HG03575 (cell line): ENCODE data around the gene ABTB1.
"Not testable (repeated sequence)": the region's sequence is repeated elsewhere in the genome, so short reads cannot be mapped to it uniquely, and the experiment has no call there.

Experiments used
- ATAC-seq: cut with Tn5 transposase; IDR thresholded peaks from one replicate; pipeline ENCODE4 v1.9.1; 2021; ENCODE audit not compliant: unreplicated experiment, insufficient number of reproducible peaks, low FRiP score; ENCODE audit errors: extremely low read depth

ABTB1 gene

DNA sequence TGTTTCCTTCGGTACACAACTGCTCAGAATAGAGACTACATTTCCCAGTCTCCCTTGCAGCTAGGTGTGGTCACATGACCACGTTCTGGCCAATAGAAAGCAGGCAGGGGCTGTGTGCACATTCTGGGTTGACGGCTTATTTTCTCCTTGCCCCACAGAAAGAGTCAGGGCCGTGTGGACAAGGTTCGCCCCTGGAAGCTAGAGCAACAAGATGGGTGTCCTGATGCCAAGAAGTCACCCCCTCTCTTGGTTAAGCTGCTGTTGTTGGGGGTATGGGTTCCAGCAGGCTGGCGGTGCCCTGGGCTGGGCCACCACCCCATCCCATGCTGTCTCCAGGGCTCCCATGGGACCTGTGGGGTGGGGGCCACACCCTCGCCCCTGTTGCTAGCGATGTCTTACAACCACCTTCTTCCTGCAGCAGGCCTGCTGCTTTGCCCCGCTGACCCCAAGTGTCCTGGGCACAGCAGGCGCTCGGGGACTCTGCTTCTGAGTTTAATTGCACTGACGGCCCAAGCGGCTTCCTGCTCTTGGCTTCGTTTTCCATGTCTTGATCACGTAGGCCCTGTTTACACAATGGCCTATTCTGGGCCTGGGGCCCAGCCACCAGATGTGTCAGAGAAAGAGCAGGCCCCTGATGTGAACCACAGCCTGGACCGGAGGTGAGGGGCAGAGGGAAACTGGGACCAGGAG lies 24.9 kb downstream of the ABTB1 start:
- ATAC-seq: no peak

DNA sequence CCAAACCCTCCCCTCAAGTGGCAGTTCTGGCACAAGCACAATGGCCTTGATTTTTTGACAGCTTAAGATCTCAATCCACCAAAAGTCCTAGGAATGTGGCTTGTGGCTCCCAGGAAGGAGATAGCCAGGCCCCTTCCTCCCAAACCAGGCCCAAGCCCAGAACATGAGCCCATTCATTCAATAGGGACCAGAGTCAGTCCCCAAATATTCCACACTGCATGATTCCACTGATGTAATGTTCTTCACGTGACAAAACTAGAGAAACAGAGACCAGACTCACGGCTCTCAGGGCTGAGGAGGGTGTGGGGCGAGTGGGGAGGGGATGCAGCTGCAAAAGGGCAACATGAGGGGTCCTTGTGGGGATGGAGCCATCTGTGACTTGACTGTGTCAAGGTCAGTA lies 25.5 kb downstream of the ABTB1 start:
- no peak for ATAC-seq

- ATAC-seq: no peak
Observed at GRCh38 chr3:127698691-127699415, 26.1 kb downstream of the ABTB1 start.

DNA sequence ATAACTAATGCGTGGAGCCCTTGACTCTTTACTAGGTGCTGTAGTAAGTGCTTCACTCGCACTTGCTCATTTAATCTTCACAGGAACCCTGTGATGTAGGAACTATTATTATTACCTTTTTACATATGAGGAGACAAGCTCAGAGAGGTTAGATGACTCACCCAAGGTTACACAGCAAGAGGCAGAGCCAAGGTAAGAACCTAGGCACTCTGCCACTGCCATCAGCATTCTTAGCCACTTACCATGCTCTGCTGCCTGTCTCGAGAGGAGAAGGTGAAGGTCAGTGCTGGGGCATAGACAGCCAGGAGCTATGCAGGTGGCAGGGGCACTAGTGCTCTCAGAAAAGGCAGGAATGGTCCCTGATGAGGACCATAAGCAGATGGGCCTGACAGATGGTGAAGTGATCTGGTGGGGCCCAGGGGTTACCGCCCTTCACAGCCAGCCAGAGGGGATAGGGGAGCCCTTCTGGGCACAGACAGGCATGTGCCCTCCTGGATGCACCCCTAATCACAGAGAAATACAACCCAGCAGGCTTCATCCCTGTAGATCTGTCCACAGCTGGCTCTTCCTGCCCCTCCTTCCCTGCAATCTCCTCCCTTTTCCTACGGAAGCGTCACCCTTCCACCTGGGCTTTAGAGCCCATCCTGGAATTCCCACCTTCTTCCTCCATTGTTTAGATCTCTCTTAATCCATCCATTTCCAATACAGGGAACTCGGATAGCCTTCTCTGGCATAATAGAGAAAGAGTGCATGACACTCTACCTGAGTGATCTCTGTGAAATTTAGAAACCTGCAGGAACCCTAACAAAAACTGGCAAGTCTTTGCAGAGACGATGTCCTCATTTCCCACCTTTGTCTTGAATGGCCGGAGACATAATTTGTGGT lies 26.9 kb downstream of the ABTB1 start:
- no peak for ATAC-seq

DNA sequence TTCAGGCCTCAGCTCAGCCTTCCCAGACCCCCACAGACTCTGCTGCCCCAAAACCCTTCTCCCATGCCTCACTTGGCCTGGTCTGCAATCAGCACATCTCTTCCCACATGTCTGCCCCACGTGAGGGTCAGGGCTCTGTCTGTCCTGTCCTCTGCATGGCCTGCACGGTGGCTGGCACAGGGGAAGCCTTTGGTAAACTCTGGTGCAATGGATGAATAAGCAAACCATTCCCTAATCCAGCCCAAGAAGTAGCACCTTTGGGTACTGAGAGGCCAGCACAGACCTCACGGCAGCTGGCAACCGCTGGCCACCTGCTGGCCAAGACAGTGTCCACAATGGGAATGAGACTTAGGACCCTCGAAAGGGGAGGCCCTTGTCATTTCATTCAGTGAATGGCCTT lies 27.7 kb downstream of the ABTB1 start:
- ATAC-seq: no peak

DNA sequence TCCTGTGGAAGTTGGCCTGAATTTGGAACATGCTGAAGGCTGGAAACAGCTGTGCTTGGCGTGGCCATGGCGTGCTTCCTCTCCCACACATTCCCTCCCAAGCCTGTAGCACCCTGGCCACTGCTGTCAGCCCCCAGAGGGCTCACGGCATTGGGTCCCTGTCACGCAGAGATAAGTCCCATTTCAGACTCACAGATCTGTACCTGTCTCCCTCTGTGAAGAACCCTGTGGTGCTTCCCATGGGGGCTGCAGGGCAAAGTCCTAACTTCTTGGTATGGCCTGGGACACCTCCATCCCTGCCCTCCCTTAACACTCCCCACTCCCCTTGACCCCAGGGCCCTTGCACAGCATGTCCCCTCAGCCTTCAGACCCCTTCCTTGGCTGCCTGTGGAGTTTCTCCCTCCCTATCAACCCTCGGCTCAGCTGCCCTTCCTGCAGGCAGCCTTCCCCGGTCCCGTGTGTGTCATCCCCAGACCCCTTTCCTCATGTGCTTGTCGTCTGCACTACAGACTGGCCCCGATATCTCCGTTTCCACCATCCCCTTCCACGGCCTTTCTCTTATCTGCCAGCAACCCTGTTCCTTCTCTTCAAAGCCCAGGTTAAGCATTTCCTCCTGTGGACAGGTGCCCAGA lies 28.6 kb downstream of the ABTB1 start:
- no peak for ATAC-seq

GRCh38 chr3:127702151-127702578 lies 29.4 kb downstream of the ABTB1 start:
- no peak for ATAC-seq

- ATAC-seq: not testable (repeated sequence)
Observed at GRCh38 chr3:127704840-127705239, 32.1 kb downstream of the ABTB1 start.

DNA sequence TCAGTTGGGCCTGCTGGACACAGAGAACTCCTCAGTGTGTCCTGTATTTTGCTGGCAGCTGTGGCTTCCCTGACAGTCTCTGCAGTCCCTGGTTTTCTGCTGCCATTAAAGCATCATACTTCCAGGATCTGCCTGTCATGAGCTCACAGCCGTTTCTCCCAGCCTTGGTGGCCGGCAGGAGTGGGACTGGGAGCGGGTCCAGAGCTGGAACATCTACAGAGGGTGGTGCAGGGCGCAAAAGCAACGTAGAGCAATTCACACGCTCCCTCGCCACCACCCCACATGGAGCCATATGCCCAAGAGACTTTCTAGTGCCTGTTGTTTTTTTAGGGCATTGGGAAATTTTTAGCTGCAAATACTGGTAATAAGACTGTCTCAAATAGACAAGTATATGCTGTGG lies 33.6 kb downstream of the ABTB1 start:
- ATAC-seq: no peak

- ATAC-seq: no peak
Observed at GRCh38 chr3:127706785-127707351, 34.1 kb downstream of the ABTB1 start.

DNA sequence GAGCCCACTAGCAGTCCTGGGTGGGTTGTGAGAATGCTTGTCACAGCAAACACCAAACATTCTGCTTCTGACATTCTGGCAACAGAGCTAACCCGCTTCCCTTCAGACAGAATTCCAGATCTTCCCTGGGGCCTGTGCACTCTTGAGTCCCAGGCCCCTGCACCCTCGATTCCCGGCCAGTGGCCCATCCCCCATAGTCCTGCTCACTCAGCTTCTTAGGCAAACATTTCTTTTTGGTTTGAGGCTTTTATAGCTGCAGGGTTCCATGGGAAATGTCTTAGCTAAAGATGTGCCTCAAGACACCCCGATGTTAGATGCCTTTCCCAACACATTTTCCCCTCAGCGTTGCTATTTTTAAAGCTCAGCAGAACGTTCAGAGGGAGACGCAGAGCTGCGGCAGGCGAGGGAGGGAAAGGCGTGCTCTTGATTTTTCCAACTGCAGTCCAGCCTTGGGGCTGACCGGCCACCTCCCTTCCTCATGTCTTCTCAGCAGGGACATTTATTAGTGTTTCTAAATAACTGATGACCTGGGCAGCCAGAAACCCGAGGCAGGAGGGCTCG lies 35.2 kb downstream of the ABTB1 start:
- no peak for ATAC-seq

- ATAC-seq: no peak
Observed at GRCh38 chr3:127708837-127709236, 36.1 kb downstream of the ABTB1 start.

DNA sequence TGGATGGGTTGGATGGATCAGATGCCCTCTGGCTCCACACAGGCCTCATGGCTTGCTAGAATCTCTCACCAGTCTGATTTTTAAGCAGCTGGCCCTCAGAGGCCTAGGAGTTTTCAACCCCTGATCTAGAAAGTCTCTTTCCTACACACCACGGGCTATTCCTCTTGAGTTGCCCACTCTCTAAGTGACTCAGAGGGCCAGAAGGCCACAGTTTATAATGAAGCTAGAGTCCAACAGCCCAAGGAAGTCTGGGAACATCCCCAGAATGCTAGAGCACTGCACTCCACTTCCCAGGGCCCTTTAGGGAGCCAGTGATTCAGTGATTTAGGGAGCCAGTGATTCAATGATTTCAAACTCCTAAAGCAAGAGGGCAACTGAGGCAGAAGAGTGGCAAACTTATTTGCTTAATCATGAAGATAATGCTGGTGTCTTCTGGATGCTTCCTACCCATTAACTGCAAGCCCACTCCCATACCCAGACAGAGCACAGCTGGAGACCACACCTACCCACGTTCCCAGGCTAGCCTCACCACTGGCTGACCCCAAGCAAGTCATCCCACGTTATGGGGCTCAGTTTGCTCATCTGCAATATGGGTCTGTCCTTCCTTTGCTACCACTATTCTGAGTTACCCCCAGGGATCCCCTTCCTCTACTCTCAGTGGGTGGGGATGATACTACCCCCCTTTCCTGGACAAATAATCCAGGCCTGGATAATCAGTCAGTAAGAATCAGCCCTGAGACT lies 36.7 kb downstream of the ABTB1 start:
- no peak for ATAC-seq

DNA sequence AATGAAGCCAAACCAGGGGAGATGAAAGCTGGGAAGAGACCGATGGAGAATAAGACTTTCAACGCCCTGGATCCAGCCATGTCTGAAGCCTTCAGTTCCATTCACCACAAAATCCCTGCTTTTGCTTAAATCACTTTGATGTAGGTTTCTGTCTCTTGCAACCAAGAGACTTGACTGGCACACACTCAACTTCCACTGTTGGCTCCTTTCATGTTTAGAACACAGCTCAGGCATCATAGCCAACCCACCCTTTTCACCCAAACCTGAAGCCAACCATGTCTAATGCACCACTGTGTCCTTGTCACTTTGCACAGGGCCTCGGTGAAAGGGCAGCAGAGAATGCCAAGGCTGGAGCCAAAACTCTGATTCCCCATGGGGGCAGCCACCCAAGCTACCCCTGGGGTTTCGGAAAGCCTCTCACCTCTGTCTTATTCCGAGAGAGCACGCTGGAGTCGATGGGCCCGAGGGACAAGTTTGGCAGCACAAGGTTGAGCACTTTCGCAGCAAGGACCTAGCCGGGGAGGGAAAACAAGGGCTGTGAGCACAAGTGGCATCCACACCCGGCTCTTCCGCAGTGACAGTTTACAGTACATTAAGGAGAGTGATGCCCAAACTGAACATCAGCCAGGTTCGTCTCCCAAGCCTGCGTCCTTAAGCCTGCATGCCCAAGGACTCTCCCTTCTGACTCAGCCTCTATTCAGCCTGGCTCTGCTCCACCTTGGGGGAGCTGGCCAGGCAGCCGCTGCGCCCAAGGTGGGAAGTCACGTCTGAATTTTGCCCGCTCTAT lies 37.6 kb downstream of the ABTB1 start:
- ATAC-seq: no peak

GRCh38 chr3:127711021-127711695 lies 38.4 kb downstream of the ABTB1 start:
- no peak for ATAC-seq

GRCh38 chr3:127711896-127712295 lies 39.1 kb downstream of the ABTB1 start:
- ATAC-seq: no peak

DNA sequence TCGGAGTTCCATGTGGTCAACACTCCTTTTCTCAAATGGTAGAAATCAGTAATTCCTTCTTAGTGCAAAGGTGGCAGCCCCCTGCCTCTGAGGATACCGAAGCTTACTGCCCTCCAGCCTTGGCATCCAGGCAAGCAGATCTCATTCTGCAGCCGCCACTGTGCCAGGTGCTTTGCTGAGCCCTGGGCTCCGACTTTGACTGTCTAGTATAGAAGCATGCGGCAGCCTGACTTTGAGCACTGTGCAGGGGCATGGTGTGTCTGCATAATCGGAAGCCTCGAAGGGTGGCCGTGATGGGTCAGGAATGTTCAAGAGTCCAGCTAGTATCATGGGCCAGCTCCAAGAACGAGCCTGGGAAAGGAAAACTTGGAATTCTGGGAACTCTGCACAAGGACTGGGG lies 39.7 kb downstream of the ABTB1 start:
- ATAC-seq: no peak
